Activated CD4-positive, alpha-beta T cell treated with anti-CD3 and anti-CD28 coated beads for 1 hour (primary cell): ENCODE data around the gene VDR.
A peak's percentile ranks its signal among the peaks of the same experiment; 100 is the strongest.

Experiments used
- DNase-seq: peaks from one replicate; pipeline ENCODE4 v3.0.0-alpha.2; 2020

The VDR gene

GRCh38 chr12:47927346-47927745, 22.6 kb upstream of the VDR start:
- no peak for DNase-seq

- DNase-seq = no peak
These were observed 17.1 kb upstream of the VDR start for GRCh38 chr12:47921907-47922306.

GRCh38 chr12:47920913-47921312, 16.1 kb upstream of the VDR start:
- no peak for DNase-seq

GRCh38 chr12:47913081-47913480, 8.3 kb upstream of the VDR start:
- no peak for DNase-seq

- no peak for DNase-seq
These were observed 7.8 kb upstream of the VDR start for GRCh38 chr12:47912556-47912955.

- DNase-seq = no peak
These were observed 6.2 kb upstream of the VDR start for GRCh38 chr12:47910981-47911380.

- DNase-seq = no peak
These were observed 5.7 kb upstream of the VDR start for GRCh38 chr12:47910486-47910885.

DNA sequence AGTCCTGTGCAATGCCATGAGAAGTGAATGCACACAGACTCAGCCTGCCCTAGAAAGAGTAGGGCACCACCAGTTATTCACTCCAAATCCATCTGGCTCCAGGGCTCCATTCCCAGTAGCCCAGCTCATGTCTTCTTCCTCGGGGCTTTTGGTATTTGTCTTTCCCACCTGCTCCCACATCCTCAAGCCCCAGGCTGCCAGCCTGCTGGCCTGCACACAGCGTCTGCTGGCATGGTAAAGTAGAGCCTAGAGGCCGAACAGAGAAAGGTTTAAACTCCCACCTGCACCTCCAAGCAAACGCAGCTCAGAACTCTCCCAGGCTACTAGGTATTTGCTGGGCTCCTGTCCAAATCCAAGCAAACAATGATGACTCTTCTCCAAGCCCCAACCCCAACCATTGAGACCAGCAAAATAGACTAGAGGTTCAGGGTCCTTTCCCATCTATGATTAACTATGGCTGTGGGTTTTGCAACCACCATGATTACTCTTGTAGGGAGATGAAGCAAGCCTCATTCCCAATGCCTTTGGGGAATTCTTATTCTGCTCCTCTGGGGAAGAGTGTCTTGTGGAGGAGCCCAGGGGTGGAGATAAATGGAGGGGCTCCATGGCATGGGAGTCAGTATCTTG, 5.2 kb upstream of the VDR start:
- no peak for DNase-seq

DNA sequence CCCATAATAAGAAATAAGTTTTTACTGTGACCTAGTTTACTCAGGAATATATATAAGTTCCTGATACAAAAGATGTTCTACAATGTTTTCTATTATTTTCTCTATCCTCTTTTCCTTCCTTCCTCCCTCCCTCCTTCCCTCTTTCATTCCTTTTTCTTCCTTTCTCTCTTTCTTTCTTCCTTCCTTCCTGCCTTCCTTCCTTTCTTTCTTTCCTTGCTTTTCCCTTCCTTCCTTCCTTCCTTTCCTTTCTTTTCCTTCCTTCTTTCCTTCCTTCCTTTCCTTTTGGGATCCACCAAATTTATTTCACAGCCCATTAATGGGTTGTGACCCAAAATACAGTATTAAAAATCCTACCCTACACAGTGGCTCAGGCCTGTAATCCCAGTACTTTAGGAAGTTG, 3.9 kb upstream of the VDR start:
- DNase-seq = no peak

DNA sequence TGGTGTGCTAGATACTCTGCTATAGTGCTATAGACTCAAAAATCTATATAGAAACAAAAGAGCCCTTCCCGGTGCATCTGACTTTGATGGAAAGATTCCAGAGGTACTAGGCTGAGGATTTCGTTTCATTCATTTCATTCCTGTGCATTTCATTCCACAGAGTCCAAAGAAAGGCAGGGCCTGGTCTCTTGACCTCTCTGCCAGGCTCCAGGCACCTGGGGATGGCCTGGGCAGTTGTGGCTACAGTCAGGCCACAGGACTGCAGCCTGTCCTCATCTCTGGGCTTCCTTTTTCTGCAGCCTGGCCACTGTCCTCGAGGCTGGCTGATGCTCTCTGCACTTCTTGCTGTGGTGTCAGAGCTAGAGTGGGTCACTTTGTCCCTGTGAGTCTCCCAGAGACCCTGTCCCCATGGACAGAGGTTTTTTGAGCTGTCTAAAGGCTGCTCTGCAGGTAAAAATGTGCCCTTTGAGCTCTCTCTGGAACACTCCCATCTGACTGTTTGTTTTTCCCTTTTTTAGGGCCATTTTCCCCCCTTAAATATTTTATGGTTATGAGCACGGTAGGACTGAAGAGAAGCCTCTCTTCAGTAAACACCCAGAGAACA, 3.2 kb upstream of the VDR start:
- no peak for DNase-seq

DNA sequence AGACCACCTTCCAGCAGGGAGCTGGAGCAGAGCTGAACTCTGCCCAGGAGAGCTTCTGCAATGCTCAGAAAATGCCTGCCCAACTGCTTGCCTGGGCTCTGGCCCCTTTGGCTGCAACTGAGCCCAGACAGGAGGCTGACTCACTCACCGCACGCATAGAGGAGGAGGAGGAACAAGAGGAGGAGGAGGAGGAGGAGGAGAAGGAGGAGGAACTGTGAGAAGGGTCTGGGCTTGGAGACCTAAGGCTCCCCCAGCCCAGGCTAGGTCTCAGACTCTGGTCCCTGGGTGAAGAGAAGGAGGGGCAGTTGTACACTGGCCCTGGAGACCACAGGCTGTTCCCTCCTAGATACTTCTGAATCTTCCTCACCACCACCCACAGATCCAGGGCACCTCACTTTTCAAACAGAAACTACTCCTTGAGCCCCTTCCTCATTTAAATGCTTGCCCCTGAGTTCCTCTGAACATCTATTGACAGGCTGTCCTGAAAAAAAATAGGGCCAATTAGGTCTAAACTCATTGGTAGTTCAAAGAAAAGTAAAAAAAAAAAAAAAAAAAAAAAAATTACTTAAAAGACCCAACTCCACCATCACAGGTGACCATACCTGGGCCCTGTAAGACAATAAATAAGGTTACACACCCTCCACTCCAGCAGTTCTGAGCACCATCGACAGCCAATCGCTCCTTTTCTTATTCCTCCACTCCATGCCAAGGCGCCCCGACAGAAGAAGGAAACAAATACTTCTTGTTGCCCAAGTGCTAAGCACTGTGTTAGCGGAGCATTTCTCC, 674 bp downstream of the VDR start:
- DNase-seq = peak; percentile 46

DNA sequence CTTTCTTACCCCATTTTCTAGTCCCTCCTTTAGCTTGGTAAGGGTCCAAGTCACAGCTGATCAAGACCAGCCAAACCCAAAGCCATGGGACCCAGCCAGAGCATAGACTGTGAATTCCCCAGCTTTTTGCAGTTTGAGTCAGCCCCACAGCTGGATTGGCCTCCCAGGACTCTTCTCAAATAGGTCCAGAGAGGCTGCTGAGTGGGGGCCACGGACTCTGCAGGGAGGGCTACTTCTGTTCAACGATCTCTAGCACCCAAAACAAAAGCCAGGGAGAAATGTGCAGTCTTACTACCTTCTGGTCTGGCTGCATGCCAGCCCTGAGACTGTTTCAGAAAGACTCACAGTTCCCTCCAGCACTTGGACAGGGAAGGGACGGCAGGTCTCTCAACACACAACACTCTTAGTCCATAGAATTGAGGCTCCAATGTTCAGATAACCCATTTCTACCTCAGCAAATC, 1.6 kb downstream of the VDR start:
- no peak for DNase-seq

DNA sequence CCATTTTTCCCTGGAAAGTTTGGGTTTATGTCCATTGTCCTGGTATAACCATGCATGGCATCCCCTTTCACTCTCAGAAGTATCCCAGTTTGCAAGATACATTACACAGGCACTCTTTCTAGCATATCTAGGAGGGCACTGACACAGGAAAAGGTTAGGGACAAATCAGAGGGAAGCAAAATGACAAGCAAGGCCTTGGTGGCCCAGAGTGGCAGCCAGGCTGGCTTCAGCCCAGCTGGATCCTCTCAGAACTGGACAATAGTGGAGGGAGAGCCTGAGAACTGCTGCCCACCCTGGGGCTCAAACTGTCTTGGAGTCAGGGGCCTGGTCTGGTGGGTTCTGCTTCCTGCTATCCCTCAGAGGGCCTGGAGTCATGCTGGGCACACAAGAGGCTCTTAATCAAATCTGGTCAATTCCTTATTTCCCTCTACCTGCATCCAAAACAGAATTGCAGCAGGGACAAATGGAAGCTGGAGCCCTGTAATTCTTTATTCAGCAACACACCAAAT, 2.6 kb downstream of the VDR start:
- no peak for DNase-seq

DNA sequence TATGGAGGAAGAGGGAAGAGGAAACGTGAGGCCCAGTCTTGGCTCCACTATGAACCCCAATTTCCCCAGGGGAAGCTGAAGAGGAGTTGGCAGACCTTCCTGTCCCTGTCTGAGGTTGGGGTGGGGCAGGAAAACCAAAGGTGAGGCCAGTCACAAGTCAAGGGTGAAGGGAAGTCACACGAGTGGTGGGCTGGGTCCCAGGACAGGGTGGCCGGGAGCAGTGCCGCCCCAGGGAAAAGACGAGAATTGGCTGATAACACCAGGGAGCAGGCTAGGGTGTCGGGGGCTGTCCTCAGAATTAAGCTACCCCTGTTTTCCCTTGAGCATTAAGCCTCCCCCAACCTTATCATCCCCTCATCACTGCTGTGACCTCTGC, 3.1 kb downstream of the VDR start:
- DNase-seq = no peak

DNA sequence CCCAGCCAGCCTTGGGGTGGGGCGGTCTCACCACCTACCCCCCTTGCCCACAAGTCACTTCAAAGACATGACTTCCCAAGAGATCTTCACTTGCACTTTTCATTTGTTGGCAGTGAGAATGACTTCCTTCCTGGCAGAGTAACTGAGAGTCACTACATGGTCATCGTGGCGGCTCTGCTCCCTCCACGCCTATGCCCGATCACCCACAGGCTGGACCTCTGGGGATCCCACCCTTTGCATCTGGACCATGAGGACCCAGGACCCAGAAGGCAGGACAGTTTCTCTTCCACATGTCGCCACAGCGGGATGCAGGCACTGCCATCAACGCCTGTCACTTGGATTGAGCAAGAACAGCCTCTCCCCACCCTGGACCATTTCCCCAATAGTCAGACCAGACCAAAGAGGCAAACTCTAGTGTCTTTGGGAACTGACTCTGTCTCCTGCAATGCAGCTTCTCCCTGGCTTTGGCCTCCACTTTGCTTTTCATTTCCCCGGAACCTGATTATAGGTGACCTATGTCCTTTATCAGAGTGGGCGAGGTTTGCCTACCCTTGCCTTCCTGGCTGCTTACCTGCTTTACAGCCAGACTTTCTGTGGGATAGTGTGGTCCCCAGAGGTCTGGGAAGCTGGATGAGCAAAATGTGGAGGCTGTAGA, 3.6 kb downstream of the VDR start:
- DNase-seq = no peak

GRCh38 chr12:47900131-47901062, 4.4 kb downstream of the VDR start:
- no peak for DNase-seq

- no peak for DNase-seq
These were observed 5.3 kb downstream of the VDR start for GRCh38 chr12:47899466-47899865.

DNA sequence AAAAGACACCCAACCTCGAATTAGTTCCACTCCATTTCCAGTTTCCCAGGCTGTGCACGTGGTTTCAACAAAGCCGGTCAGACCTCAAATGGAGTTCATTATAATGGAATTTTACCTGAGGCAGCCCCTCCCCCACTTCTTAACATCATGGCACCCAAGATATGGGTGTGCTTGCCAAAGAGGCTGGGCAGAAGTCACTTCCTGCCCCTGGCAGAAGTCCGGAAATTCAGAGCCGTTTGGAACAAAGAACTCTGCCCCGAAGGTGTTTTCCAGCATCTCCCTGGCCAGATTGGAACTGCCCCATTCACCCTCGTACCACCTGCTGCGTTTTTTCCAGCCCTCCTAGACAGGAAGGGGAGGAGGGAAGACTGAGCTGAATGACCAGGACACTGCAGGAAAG, 8.2 kb downstream of the VDR start:
- DNase-seq = no peak

DNA sequence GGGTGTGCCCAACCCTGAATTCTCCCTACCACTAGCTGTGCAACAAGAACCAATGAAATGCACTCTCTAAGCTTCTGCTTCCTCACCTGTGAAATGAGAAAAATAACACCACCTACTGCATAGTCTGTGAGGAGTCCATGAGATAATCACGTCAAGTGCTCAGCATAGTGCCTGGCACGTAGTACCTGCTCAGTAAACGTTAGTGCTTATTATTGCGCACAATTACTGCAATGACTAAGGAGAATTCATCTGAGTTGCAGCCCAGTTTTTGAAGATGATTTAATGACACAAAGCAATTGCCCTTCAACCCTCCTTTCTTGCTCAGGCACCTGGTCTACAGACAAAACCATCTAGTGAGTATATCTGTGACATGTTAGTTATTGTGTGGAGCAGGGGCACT, 8.8 kb downstream of the VDR start:
- no peak for DNase-seq

DNA sequence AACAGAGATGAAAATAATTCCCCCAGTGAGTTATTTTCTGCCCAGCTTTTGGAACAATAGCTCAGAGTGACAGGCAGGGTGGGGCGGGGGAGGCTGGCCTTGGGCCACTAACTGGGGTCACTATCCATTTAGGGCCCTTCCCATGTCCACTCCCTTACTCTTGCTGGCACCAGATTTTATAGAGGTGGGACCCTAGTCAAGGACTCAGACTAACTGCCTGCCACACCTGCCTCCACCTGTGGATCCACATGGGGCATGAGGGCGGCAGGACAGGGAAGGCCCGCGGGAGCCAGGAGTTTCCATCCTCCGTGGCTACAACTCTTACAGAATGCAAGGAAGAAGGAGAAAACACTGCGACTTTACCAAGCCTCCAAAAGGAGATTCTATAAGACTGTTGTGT, 10.1 kb downstream of the VDR start:
- no peak for DNase-seq

DNA sequence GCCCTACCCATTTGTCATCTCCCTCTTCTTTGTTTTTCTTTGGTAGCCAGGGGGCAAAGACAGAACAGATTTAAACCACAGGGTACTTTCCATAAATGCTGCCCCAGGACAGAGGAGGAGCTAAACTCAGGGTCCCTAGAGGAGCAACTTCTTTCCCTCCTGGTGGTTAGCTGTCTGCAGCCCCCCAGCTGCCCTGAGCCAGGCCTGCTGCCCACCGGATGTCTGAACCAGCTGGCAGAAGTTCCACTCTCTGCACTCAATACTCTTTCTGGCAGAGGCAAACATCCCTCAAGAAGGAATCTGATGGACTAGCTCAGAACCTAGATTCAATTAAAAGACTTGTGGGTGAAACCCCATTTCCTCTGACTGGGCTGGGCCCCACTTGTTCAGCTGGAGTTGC, 10.7 kb downstream of the VDR start:
- DNase-seq = no peak

- DNase-seq = no peak
These were observed 12.0 kb downstream of the VDR start for GRCh38 chr12:47892819-47893218.

- no peak for DNase-seq
These were observed 13.4 kb downstream of the VDR start for GRCh38 chr12:47891356-47891755.
